ENCODE results near the gene LIN7A.

DNA sequence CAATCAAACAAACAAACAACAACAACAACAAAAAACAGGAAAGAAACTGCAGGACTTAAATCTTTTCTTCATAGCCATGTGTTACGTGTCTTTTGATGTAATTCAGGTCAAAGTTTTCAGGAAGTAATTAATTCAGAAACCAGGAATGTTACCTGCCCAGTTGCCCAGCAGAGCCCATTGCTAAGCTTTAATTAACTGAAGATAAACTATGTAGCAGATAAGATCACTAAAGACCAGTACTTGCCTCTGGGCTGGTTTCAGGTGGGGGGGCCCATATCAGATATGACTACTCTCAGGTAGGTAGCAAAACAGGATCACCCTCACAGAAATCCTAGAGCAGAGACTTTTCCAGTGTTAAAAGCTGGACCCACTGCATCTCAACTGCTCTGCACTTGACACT is 69.2 kb downstream of the LIN7A start:
- TF ChIP-seq, protein P1, sequence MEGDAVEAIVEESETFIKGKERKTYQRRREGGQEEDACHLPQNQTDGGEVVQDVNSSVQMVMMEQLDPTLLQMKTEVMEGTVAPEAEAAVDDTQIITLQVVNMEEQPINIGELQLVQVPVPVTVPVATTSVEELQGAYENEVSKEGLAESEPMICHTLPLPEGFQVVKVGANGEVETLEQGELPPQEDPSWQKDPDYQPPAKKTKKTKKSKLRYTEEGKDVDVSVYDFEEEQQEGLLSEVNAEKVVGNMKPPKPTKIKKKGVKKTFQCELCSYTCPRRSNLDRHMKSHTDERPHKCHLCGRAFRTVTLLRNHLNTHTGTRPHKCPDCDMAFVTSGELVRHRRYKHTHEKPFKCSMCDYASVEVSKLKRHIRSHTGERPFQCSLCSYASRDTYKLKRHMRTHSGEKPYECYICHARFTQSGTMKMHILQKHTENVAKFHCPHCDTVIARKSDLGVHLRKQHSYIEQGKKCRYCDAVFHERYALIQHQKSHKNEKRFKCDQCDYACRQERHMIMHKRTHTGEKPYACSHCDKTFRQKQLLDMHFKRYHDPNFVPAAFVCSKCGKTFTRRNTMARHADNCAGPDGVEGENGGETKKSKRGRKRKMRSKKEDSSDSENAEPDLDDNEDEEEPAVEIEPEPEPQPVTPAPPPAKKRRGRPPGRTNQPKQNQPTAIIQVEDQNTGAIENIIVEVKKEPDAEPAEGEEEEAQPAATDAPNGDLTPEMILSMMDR (conservative IDR thresholded peaks at IDR 0.05 in 1 of 2, IDR thresholded peaks at IDR 0.05 in 1 of 2; ENCODE audit: low read depth in 1 of 2, low read length in 2 of 2) = no peak
- TF ChIP-seq EZH2 (IDR thresholded peaks at IDR 0.05; ENCODE audit: low read length, missing control alignments) = no peak
